HG03520 (cell line): ENCODE results near the gene SNRNP70.
"Not testable (repeated sequence)": the region's sequence is repeated elsewhere in the genome, so short reads cannot be mapped to it uniquely, and the experiment has no call there.

Experiments
- ATAC-seq: cut with Tn5 transposase; IDR thresholded peaks from one replicate; pipeline ENCODE4 v1.9.1; 2021; ENCODE audit warnings: mild to moderate bottlenecking, moderate library complexity; ENCODE audit not compliant: unreplicated experiment

The SNRNP70 gene, protein sequence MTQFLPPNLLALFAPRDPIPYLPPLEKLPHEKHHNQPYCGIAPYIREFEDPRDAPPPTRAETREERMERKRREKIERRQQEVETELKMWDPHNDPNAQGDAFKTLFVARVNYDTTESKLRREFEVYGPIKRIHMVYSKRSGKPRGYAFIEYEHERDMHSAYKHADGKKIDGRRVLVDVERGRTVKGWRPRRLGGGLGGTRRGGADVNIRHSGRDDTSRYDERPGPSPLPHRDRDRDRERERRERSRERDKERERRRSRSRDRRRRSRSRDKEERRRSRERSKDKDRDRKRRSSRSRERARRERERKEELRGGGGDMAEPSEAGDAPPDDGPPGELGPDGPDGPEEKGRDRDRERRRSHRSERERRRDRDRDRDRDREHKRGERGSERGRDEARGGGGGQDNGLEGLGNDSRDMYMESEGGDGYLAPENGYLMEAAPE

DNA sequence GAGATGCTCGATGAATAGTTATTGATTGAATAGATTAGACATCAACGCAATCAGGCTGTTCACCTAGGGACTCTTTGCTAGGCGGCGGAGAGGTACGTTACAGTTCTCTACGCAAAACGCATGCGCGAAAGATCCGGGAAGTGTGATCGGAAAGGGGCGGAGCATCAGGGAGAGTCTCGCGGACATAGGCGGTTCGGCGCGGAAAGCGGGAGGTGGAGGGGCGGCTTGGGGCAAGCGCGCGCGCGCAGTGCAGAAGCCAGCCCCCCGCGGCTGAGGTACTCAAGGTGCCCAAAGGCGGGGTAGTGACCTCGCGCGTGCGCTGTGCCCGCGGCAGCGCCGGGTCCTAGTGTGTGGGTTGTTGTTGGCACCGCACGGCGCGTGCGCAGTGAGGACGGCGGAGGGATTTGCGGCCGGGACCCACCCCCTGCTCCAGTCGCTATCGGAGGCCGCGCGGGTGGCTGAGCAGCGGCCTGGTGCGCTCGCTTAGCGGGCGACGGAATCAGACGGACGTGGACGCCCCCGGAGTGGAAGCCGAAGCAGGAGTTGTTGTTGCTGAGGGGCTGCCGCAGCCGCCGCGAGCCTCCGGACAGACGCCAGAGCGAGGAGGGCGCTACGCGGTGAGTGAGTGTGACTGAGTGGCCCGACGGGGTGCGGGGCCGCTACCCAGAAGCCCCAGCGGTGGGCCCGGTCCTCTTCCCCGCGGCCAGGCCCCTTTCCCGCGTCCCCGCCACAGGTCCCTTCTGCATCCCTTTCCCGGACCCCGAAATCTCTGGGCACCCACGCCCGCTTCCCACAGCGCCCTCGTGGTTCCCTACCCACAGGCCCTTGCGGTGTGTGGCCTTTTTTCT, at the start of gene SNRNP70:
Gene SNRNP70, plus strand, starts transcription at position 432 of the 848 bp plus-strand sequence. CDS start 964 bp downstream, outside the sequence.
- peak; percentile 79 for ATAC-seq

- ATAC-seq: not testable (repeated sequence)
Observed at GRCh38 chr19:49036815-49037214, 48.4 kb upstream of the SNRNP70 start, which contains the start of gene CGB1. TSS of gene CGB1 (minus strand) at chr19:49036895. CDS start at chr19:49036711, 184 bp downstream.

DNA sequence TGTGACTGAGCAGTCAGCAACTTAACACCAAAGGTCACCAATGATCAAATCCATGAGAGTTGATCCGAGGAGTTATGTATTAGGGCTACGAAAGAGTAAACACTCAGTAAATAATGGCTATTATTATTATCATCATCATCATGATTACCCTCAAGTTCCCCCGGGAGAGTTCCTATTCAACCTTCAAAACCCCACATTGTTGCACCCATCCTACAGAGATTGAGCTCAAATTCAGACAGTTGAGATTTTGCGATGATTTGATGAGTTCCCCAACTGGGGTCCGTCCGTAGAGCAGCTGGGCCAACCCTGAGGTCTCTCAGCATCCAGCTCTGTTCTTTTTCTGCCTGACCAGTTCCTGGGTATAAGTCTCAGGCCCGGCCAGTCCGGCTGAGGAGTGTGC, 47.1 kb upstream of the SNRNP70 start:
- not testable (repeated sequence) for ATAC-seq

DNA sequence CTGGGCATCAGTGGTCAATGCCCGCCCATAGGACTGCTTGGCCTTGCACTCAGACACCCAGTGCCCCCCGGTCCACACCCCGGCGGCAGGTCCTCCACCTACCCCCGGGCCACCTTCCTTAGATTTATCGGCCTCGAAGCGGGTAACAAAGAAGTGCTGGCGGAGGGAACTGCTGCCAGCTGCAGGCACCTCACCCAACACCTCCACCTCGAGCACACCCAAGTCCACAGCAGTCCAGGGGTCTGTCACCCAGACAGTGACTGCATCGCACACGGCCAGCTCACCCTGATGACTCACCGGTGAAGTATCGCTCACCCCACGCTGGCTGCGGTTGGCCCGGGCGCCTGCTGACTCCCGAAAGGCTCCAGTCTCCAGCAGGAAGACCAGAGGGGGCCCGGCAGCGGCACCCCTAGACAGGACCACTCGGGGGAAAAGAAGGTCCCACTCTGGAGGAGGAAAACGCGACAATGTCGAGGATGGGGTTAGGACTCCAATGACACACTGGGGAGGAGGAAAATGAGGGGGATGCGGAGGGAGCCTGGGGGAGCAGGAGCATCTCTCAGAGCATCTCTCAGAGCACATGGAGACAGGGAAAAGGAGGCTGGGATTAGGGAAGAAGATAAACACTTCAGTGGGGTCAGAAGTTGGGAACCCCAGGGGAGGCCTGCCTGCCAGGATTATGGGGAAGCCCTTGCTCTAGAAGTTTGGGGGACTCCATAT, 46.5 kb upstream of the SNRNP70 start:
- not testable (repeated sequence) for ATAC-seq

- not testable (repeated sequence) for ATAC-seq
Observed at GRCh38 chr19:49039736-49040135, 45.5 kb upstream of the SNRNP70 start.

DNA sequence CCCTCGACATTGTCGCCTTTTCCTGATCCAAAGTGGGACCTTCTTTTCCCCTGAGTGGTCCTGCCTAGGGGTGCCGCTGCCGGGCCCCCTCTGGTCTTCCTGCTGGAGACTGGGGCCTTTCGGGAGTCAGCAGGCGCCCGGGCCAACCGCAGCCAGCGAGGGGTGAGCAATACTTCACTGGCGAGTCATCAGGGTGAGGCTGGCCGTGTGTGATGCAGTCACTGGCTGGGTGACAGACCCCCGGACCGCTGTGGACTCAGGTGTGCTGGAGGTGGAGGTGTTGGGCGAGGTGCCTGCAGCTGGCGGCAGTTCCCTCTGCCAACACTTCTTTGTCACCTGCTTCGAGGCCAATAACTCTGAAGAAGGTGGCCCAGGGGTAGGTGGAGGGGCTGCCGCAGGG, 43.1 kb upstream of the SNRNP70 start:
- no peak for ATAC-seq

GRCh38 chr19:49042666-49043065, 42.6 kb upstream of the SNRNP70 start:
- ATAC-seq: not testable (repeated sequence)

DNA sequence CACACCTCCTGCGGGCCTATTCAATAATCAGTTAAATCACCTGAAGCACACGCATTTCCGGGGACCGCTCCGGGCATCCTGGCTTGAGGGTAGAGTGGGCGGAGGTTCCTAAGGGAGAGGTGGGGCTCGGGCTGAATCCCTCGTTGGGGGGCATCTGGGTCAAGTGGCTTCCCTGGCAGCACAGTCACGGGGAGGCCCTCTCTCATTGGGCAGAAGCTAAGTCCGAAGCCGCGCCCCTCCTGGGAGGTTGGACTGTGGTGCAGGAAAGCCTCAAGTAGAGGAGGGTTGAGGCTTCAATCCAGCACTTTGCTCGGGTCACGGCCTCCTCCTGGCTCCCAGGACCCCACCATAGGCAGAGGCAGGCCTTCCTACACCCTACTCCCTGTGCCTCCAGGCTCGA, 41.7 kb upstream of the SNRNP70 start, which contains the start of gene CGB5:
Gene CGB5, plus strand, starts transcription at position 301 of the 400 bp plus-strand sequence. CDS start 362 bp downstream, outside the sequence.
- ATAC-seq: not testable (repeated sequence)

GRCh38 chr19:49049011-49049410, 36.2 kb upstream of the SNRNP70 start, which contains the start of gene CGB8:
TSS of gene CGB8 (minus strand) at chr19:49049111. CDS start at chr19:49048739, 372 bp downstream.
- not testable (repeated sequence) for ATAC-seq

- not testable (repeated sequence) for ATAC-seq
Observed at GRCh38 chr19:49049834-49050233, 35.4 kb upstream of the SNRNP70 start.

GRCh38 chr19:49050376-49051033, 34.7 kb upstream of the SNRNP70 start:
- ATAC-seq: not testable (repeated sequence)

GRCh38 chr19:49056101-49056901, 28.9 kb upstream of the SNRNP70 start:
- no peak for ATAC-seq

GRCh38 chr19:49056902-49057596, 28.2 kb upstream of the SNRNP70 start:
- not testable (repeated sequence) for ATAC-seq

- no peak for ATAC-seq
Observed at GRCh38 chr19:49057636-49058234, 27.5 kb upstream of the SNRNP70 start, which contains the start of gene CGB7. TSS of gene CGB7 (minus strand) at chr19:49057749. CDS start at chr19:49055375, 2,374 bp downstream.

GRCh38 chr19:49058562-49058961, 26.7 kb upstream of the SNRNP70 start:
- ATAC-seq: no peak

DNA sequence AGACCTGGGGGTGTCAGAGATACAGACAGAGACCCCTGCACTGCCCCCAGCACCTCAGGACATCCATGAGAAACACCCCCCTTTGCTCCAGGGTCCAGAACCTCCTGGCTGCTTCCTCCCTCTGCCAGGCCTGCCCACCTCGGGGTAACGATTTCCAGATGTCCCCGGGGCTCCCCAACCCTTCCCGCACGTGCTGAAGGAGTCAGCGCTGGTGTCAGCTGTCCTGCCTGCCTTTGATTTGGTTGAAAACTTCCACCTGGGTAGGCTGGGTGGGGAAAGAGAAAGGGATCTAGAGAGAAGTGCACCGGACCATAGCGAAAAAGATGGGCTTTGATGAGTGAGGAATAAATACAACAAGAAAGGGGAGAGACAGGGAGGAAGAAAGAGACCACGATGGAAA, 26.2 kb upstream of the SNRNP70 start:
- ATAC-seq: no peak

GRCh38 chr19:49061000-49061399, 24.3 kb upstream of the SNRNP70 start:
- ATAC-seq: no peak

DNA sequence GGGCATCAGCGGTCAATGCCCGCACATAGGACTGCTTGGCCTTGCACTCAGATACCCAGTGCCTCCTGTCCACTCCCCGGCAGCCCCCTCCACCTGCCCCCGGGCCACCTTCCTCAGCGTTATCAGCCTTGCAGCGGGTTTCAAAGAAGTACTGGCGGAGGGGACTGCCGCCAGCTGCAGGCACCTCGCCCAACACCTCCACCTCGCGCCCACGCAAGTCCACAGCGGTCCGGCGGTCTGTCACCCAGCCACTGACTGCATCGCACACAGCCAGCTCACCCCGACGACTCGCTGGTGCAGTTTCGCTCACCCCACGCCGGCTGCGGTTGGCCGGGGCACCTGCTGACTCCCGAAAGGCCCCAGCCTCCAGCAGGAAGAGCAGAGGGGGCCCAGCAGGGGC, 23.8 kb upstream of the SNRNP70 start:
- ATAC-seq: no peak
